HG03442 (cell line): ENCODE results near the gene CALML5.

Source experiments
- ATAC-seq: cut with Tn5 transposase; IDR thresholded peaks from one replicate; pipeline ENCODE4 v1.9.1; 2021; ENCODE audit warnings: mild to moderate bottlenecking, moderate library complexity; ENCODE audit not compliant: unreplicated experiment

The CALML5 gene

DNA sequence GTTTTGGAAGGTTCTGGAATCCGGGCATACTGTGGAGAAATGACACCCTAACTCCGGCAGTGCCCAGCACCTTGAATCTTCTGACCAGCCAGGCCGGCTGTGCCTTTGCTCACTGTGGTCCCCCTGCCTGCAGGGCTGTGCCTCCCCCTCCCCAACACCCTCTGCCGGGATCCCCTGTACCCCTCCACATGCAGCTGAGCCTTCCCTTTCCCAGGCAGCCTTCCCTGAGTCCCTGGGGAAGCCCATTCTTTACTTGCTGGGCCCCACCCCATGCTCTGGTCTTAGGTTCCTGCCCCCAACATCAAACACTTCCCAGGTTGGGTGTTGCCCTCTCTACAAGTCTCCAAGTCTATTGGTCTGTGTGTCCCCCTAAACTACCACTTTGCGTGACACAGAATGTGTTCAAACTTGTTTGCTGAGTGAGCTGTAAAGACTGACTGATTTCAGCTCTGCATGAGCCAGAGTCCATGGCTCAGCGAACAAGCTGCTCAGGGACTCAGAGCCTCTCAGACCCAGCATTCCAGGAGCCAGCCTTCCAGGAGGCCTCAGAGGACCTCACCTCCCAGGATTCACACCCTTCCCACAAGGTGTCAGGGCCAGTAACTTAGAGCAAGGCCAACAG, 31.6 kb downstream of the CALML5 start:
- no peak for ATAC-seq

DNA sequence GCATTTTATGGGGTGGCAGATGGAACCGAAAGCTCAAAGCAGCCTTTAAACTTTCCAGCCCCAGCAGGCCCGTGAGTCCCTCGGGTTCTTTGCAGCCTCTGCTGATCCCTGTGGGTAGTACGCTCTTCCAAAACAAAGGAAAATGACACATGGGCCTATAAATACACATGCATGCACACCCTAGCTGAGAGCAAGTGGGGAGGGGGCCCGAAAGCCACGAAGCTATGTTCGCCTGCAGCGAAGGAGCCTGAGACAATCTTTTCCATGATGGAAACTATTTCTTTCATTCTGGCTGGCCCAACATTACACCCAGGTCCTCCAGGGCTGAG, 32.2 kb downstream of the CALML5 start:
- no peak for ATAC-seq

DNA sequence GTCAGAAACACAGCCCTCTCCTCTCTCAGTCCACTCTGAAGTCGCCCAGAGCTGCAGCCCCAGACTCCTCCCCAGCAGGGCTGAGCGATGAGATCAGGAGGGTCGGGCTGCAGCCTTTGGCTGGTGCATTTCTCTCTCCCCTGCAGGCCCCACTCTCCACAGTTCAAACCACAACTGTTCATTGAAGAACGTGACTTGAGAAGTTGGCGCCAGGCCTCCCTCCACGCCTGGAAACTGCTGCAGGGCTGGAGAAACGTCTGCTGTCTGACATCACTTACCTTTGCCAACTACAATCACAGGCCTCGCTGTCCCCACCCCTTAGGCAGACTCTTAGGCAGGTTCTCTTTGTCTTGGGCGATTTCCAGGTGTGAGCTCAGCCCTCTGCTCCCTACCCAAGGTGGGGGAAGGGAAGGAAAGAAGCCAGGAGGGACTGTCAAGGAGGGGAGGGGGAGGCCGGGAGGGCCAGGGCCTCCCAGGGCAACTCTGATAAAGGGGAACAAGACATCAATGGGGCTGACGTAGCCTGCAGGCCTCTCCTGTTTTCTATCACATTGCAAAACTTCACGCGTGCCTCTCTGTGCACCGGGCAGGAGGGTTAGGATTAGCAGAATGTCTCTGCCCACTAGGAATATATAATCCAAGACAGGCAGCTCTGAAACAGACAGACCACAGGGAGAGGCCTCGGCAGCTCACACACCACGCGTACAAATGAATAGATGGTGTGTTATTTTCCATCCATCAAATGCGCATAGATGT, 32.7 kb downstream of the CALML5 start:
- ATAC-seq, result no peak

DNA sequence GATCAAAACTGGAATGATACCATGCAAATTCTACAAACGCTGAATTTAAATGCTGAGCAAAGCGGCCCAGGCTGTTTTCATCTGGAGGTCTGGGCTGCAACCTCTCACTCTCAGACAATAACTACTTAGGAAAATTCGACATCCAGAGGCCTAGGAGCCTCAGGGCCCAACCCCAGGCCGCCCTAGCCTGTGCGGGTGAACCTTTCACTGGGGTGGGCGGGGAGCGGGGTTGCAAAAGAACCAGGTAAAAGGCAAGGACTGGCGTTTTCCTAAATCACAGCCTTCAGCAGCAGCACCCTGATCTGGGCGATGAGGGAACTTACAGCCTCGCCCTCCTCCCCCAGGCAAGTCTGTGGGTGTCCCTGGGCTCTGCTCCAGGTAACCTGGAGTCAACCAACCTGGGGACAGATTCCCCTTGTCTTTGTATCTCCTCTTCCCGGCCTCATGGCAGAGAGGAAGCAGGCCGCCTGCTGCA, 33.4 kb downstream of the CALML5 start:
- no peak for ATAC-seq

DNA sequence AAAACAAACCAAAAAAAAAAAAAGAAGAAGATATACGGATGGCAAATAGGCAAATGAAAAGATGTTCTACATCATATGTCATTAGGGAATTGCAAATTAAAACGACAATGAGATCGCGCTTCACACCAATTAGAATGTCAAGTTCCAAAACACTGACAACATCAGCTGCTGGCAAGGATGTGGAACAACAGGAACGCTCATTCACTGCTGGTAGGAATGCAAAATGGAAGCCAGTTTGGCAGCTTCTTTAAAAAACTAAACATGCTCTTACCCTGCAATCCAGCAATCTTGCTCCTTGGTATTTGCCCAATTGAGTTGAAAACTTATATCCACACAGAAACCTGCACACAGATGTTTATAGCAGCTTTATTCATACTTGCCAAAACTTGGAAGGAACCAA, 34.8 kb downstream of the CALML5 start:
- ATAC-seq, result no peak

DNA sequence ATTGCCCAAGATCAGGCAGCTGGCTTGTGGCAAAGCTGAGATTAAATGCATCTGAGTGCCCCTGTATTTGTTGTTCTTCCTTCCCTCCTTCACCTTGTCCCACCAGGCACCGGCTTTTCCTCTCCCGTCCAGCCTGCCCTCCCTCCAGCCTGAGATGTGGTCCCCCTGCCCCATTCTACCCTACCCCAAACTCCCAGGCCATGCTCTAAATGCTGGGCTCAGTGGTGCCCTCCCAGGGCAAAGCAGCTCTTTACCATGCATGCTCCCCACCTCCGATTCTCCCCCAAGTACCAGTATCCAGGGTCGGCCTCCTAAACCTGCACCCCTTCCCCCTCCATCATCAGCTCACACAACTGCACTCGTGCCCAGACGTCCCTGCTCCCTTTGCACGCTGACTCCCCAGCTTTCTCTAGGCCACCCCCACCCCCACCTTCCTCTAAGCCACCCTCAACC, 36.5 kb downstream of the CALML5 start:
- no peak for ATAC-seq

DNA sequence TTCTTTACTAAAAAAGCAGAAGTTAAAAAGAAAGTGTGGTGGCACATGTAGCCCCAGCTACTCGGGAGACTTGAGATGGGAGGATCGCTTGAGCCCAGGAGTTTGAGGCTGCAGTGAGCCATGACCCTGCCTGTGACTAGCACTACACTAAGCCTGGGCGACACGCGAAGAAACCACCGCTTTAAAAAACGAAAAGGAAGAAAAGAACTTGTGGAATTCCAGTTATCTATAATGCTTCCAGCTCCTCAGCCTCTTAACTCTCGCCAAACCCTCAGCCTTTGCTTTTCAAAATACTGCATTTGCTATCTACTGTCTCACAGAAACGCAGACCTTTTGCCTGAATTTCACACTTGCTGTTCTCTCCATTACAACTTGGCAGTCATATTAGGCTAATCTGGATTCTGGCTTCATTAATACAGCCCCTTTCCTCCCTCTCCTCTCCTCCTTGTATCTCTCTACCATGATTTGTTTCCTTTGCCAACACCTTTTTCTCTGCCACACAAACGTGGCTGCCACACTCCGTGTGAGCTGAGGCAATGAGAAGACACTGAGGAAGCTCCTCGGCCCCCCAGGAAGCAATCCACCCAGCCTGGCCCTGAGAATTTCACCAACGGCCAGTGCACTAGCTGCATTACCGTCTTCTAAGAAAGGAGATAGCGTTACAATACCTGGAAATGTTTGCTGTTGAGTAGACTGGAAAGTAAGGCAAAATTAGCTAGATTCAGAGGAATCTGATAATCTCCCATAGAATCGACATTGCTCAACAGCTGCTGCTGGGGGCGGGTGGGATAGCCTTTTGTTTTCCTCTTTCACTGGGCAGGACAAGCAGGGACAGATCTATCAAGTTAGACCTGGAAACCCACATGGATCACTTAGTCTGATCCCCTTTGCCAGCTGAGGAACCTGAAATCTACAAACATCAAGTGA, 37.2 kb downstream of the CALML5 start:
- no peak for ATAC-seq

DNA sequence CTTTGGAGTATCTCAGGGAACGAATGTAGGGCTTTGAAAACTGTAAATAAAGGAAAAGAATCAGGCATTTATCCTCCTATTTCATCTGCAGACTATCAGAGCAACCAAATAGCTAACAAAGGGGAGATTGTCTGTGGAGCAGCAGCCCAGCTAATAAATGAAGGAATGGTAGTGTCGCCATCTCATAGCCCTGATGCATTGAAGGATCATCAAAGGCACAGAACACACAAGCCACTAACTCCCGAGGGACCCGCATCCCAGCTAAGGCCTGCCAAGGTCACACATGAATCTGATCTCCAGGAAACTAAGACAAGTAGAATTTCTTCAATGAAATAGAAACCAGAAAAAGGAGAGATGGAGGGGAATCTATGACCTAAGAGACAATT, 38.2 kb downstream of the CALML5 start:
- no peak for ATAC-seq

DNA sequence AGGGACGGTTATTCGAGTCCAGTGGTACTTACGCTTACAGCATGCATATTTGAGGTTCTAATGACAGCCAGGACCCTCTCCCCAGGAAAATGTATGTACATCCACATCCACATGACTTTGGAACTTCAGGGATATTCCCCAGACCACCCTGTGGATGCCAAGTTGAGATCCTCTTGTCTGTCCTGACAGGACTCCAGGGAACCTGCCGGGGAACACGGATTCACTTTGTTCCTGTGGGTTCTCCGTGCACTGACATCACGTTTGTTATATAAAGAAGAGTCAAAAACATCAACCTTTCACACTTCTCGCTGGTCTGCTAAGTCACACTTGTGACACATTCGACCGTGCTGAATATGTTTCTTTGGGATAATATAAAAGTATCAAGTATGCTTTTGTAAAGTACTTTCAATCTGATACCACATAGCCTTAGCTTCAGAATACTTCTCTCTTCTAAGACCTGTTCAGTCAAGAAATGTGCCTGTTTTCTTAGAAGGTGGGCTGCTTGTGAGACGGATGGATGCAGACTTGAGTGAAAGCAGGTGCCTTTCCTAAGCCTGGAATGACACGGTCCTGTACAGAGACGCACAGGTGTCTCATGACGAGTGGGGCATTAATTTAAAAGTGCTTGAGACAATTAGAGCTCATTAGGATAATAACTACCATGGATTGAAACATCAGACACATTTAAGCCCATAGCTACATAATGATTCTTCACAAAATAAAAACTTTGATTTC, 38.7 kb downstream of the CALML5 start:
- ATAC-seq, result no peak

DNA sequence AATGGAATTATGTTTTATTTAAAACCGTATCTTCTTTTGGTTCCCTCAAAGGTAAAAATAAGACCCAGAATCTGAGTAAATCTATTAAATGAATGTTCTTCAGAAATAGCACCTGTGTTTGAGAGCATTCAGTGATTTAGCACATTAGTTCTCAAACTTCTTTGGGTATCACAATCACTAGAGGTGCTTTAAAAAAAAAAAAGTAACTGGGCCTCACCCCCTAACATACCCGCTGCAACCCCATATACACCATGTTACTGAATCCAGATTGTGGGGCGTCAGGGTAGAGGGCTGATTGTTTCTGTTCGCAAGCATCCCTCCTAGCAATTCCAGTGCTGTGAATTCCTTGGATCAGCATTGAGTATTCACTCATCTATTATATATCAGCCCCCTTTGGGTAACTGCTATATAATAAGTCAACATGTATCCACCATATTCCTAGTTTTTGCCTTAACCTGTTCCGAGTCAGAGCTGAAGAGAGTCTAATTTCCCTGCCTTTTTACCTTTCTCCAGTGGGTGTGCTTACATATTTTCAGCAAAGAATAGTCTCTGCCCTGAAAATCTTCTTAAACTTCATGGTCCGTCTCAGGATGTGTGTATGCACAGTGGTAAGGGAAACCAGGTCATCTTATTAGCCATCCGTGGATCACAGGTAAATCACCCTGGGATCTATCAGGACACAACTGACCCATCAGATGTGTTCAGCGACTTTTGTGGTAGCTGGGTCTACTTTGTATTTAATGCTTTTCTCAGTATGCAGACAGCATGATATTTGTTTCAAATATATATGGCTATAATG, 40.2 kb downstream of the CALML5 start:
- ATAC-seq, result no peak

DNA sequence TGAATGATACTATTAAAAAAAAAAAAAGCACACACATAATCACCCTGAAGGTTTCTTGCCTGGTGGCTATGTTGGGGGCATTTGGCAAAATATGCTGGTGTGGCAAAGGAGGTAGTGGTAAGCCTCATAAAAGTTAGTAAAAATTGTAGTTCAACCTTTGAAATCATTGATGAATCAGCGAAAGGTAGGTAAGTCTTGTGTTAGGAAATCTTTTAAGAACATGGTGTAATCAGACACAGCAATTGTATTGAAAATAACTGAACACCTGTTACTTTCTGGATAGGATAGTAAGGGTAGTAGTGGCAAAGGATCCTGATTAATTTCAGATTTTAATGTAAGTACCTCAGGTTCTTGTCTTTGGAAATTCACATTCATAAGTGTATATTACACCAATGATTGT, 40.9 kb downstream of the CALML5 start:
- ATAC-seq, result no peak

DNA sequence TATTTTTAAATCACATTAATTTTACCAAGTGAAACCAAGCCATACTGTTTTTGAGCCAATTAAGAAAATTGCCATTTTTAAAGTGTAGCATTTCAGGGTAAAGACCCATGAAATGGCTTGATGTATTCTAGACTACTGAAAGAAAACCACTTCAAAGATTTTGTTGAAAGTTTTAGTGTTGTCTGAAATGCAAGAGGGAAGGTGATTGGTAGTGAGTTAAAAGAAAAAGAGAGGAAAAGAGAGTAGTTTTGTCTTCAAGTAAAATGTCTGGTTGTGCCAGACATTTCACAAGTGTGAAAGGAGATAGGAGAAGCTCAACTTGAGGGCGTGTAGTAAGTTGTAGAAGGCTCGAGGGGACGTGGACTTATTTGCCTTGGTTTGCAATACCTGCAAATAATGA, 41.6 kb downstream of the CALML5 start:
- ATAC-seq, result no peak

DNA sequence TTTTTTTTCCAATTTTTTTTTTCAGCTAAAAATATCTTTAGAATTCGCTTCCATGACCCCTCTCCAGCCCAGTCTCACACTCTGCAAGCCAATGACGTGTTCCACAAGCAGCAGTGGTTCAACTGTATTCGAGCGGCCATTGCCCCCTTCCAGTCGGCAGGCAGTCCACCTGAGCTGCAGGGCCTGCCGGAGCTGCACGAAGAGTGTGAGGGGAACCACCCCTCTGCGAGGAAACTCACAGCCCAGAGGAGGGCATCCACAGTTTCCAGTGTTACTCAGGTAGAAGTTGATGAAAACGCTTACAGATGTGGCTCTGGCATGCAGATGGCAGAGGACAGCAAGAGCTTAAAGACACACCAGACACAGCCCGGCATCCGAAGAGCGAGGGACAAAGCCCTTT, 42.8 kb downstream of the CALML5 start:
- ATAC-seq, result no peak

DNA sequence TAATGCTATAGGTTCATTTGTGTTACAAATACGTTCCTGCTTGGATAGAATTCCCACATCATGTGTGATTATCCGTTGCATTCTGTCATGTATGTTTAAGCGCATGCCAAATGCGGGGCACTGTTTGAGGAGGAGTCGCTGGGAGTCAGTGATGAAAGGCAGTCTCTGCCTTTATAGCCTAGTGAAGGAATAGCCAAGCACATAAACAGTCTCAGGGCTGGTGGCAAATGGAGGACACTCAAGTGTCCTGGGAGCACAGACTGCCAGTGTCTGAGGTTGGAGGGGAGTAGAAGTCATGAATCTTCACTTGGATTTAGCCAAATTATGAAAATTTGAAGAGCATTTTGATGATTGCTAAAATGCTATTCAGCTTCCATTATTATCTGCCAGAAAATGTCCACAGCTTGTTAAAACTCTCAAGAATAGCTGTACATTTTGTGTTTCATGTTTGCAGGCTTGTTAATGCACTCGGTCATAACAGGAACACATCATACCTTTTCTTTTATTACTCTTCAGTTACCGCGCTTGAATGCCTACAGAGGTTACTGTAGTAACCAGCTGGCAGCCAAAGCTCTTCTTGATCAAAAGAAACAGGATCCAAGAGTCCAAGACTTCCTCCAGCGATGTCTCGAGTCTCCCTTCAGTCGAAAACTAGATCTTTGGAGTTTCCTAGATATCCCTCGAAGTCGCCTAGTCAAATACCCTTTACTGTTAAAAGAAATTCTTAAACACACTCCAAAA, 45.5 kb downstream of the CALML5 start:
- no peak for ATAC-seq

DNA sequence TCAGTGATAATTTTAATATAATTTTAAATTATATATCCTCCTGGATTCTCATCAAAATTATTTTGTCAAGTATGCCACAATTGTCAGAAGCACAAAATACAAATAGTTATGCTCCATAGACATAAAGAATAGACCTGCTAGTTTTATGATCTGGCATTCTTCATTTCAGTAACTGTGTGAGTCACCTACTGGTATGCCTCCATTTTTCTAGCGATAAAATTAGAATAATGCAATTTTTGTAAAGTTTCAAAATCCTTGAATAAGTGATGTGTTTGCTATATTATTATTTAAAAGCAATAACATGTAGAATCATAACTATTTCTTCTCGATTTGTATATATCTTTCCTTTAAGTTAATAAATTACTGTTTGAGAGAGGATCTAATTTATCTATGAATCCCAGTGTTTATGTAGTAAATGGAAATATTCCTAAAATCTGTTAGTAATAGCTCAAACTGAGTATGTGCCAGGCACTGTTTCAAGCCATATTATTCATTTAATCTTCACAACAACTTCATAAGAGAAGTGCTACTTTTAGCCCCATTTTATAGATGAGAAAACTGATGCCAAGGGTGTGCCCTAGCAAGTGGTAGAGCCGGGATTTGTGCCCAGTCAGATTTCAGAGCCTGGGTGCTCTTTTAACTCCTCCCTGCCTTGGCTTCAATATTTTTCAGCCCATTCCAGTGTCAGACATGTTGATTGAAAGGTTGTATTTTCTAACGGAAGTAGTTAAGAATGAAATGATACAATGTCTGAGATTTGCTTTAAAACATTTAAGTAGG, 48.6 kb downstream of the CALML5 start:
- no peak for ATAC-seq

DNA sequence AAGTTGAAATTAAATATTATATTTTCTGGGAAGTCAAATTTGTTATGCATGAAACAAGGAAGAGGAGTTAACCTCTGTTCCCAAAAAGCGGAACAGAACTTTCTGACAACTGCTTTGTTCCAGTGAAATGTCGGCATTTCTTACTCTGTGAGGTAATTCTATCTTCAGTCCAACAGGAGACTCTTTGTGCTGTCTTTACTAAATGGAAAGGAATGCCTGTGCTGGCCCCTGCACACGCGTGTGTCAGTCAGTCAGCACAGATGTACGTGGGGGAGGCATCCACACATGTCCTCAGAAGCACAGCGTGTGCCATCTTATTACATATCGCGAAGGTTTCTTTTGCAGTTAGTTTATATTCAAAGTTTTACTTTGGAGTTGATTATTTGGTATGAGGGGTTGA, 49.5 kb downstream of the CALML5 start:
- ATAC-seq, result no peak

DNA sequence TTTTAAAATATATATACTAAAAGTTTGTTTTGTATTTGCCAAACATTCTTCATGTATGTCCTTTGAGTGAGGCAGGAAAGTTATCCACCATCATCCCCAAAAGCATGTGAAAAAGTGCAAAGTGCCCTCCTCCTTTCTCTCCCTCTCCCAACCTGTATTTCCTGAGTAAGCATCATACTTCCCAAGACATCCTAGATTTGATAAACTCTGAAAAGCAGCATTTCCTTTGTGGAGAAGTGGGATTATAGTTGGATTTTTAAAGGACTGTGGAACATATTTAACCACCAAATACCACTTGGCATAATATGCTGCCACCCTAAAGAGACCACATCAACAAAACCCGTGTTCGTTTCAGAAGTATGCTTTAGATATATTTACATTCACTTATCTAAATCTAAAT, 50.1 kb downstream of the CALML5 start:
- ATAC-seq, result no peak
